Measurements from ENCODE around the gene STK32A.

STK32A gene

GRCh38 chr5:147223948-147224791 lies 10.7 kb upstream of the STK32A start:
- Histone ChIP-seq H3K4ac (ENCODE audit: low read depth in 1 of 2, low read length in 2 of 2) (no peak overlapping the region), H4K91ac (ENCODE audit: low read length) (no peak overlapping the region), H2BK5ac (ENCODE audit: low read depth, low read length, poor library complexity, severe bottlenecking) (no peak overlapping the region), H3K9me3 (ENCODE audit: control insufficient read depth, low read length) (no peaks in the 10 kb centered on the region), H2AFZ (ENCODE audit: low read depth, low read length) (no peak overlapping the region), H2BK120ac (ENCODE audit: low read depth, low read length) (no peak overlapping the region), H2BK15ac (ENCODE audit: low read depth, poor library complexity, severe bottlenecking) (no peak overlapping the region), H4K8ac (ENCODE audit: low read length) (no peak overlapping the region), H3K4me2 (ENCODE audit: low read length, poor library complexity, severe bottlenecking) (no peak overlapping the region), H3K23ac (ENCODE audit: low read length in 2 of 2) (no peak overlapping the region), H3K14ac (ENCODE audit: low read length in 2 of 2) (no peak overlapping the region), H3K36me3 (ENCODE audit: control insufficient read depth in 1 of 2, insufficient read depth in 2 of 2, low read depth in 1 of 2, low read length in 2 of 2) (no peaks in the 10 kb centered on the region), H3K79me1 (replicated peaks; ENCODE audit: low read length, poor library complexity, severe bottlenecking) (no peaks in the 10 kb centered on the region), H3K4me1 (ENCODE audit: control insufficient read depth, insufficient read depth, low read depth, low read length) (no peaks in the 10 kb centered on the region), H3K18ac (ENCODE audit: low read depth in 1 of 2, low read length in 2 of 2) (no peak overlapping the region), H3K27me3 (ENCODE audit: control insufficient read depth in 1 of 2, insufficient read depth in 1 of 2, low read length in 2 of 2) (peaks cover 0 to 4% of the 10 kb centered on the region in 2 experiments), H2AK5ac (ENCODE audit: low read length, severe bottlenecking) (no peak overlapping the region), H3K4me3 (ENCODE audit: insufficient read depth in 1 of 2, low read depth in 1 of 2, low read length in 2 of 2) (no peak overlapping the region), H2BK12ac (ENCODE audit: low read length in 2 of 2) (no peak overlapping the region), H3K27ac (ENCODE audit: low read length, poor library complexity, severe bottlenecking) (no peak overlapping the region), H3K9ac (ENCODE audit: low read length) (no peak overlapping the region)
- DNase-seq: peak; percentile 56
- 82% methylated on average over 2 of the region's 3 CpGs for WGBS

- Histone ChIP-seq H2AFZ (ENCODE audit: low read depth, low read length) (no peak overlapping the region), H4K91ac (ENCODE audit: low read length) (no peak overlapping the region), H3K4me1 (ENCODE audit: control insufficient read depth, insufficient read depth, low read depth, low read length) (no peaks in the 10 kb centered on the region), H3K23ac (ENCODE audit: low read length in 2 of 2) (no peak overlapping the region), H3K9ac (ENCODE audit: low read length) (no peak overlapping the region), H2BK12ac (ENCODE audit: low read length in 2 of 2) (no peak overlapping the region), H3K18ac (ENCODE audit: low read depth in 1 of 2, low read length in 2 of 2) (no peak overlapping the region), H3K14ac (ENCODE audit: low read length in 2 of 2) (no peak overlapping the region), H3K4me3 (ENCODE audit: insufficient read depth in 1 of 2, low read depth in 1 of 2, low read length in 2 of 2) (no peak overlapping the region), H3K27ac (ENCODE audit: low read length, poor library complexity, severe bottlenecking) (no peak overlapping the region), H2BK120ac (ENCODE audit: low read depth, low read length) (no peak overlapping the region), H4K8ac (ENCODE audit: low read length) (no peak overlapping the region), H2BK5ac (ENCODE audit: low read depth, low read length, poor library complexity, severe bottlenecking) (no peak overlapping the region), H3K27me3 (ENCODE audit: control insufficient read depth in 1 of 2, insufficient read depth in 1 of 2, low read length in 2 of 2) (peaks cover 0 to 10% of the 10 kb centered on the region in 2 experiments), H3K36me3 (ENCODE audit: control insufficient read depth in 1 of 2, insufficient read depth in 2 of 2, low read depth in 1 of 2, low read length in 2 of 2) (no peaks in the 10 kb centered on the region), H3K79me1 (replicated peaks; ENCODE audit: low read length, poor library complexity, severe bottlenecking) (no peaks in the 10 kb centered on the region), H3K4ac (ENCODE audit: low read depth in 1 of 2, low read length in 2 of 2) (no peak overlapping the region), H3K9me3 (ENCODE audit: control insufficient read depth, low read length) (no peaks in the 10 kb centered on the region), H3K4me2 (ENCODE audit: low read length, poor library complexity, severe bottlenecking) (no peak overlapping the region), H2BK15ac (ENCODE audit: low read depth, poor library complexity, severe bottlenecking) (no peak overlapping the region), H2AK5ac (ENCODE audit: low read length, severe bottlenecking) (no peak overlapping the region)
- WGBS: 85% methylated on average over 9 of the region's 9 CpGs
- DNase-seq: no peak
Observed at GRCh38 chr5:147225938-147226337, 8.9 kb upstream of the STK32A start.

- no peak overlapping the region for H3K18ac ChIP-seq (ENCODE audit: low read depth in 1 of 2, low read length in 2 of 2)
- peaks cover 0 to 10% of the 10 kb centered on the region in 2 experiments for H3K27me3 ChIP-seq (ENCODE audit: control insufficient read depth in 1 of 2, insufficient read depth in 1 of 2, low read length in 2 of 2)
- no peak overlapping the region for H3K4ac ChIP-seq (ENCODE audit: low read depth in 1 of 2, low read length in 2 of 2)
- no peak overlapping the region for H2BK15ac ChIP-seq (ENCODE audit: low read depth, poor library complexity, severe bottlenecking)
- H3K4me1 ChIP-seq (ENCODE audit: control insufficient read depth, insufficient read depth, low read depth, low read length): no peaks in the 10 kb centered on the region
- H3K4me2 ChIP-seq (ENCODE audit: low read length, poor library complexity, severe bottlenecking): no peak overlapping the region
- H4K91ac ChIP-seq (ENCODE audit: low read length): no peak overlapping the region
- H4K8ac ChIP-seq (ENCODE audit: low read length): no peak overlapping the region
- H3K9ac ChIP-seq (ENCODE audit: low read length): no peak overlapping the region
- no peaks in the 10 kb centered on the region for H3K79me1 ChIP-seq (replicated peaks; ENCODE audit: low read length, poor library complexity, severe bottlenecking)
- H2AK5ac ChIP-seq (ENCODE audit: low read length, severe bottlenecking): no peak overlapping the region
- no peaks in the 10 kb centered on the region for H3K9me3 ChIP-seq (ENCODE audit: control insufficient read depth, low read length)
- H2BK120ac ChIP-seq (ENCODE audit: low read depth, low read length): no peak overlapping the region
- WGBS: 96% methylated on average over 15 of the region's 15 CpGs
- H2BK5ac ChIP-seq (ENCODE audit: low read depth, low read length, poor library complexity, severe bottlenecking): no peak overlapping the region
- no peak overlapping the region for H3K14ac ChIP-seq (ENCODE audit: low read length in 2 of 2)
- no peak overlapping the region for H2AFZ ChIP-seq (ENCODE audit: low read depth, low read length)
- no peak overlapping the region for H3K27ac ChIP-seq (ENCODE audit: low read length, poor library complexity, severe bottlenecking)
- H3K4me3 ChIP-seq (ENCODE audit: insufficient read depth in 1 of 2, low read depth in 1 of 2, low read length in 2 of 2): no peak overlapping the region
- DNase-seq: no peak
- no peaks in the 10 kb centered on the region for H3K36me3 ChIP-seq (ENCODE audit: control insufficient read depth in 1 of 2, insufficient read depth in 2 of 2, low read depth in 1 of 2, low read length in 2 of 2)
- no peak overlapping the region for H3K23ac ChIP-seq (ENCODE audit: low read length in 2 of 2)
- H2BK12ac ChIP-seq (ENCODE audit: low read length in 2 of 2): no peak overlapping the region
Observed at GRCh38 chr5:147226512-147226911, 8.3 kb upstream of the STK32A start.

- Histone ChIP-seq H3K4me3 (ENCODE audit: insufficient read depth in 1 of 2, low read depth in 1 of 2, low read length in 2 of 2) (peak overlapping the region; percentile 69 to 80), H4K8ac (ENCODE audit: low read length) (no peak overlapping the region), H3K9ac (ENCODE audit: low read length) (peak overlapping the region; percentile 70), H3K18ac (ENCODE audit: low read depth in 1 of 2, low read length in 2 of 2) (no peak overlapping the region), H2BK5ac (ENCODE audit: low read depth, low read length, poor library complexity, severe bottlenecking) (no peak overlapping the region), H2BK120ac (ENCODE audit: low read depth, low read length) (no peak overlapping the region), H3K27ac (ENCODE audit: low read length, poor library complexity, severe bottlenecking) (no peak overlapping the region), H3K36me3 (ENCODE audit: control insufficient read depth in 1 of 2, insufficient read depth in 2 of 2, low read depth in 1 of 2, low read length in 2 of 2) (no peaks in the 10 kb centered on the region), H3K23ac (ENCODE audit: low read length in 2 of 2) (no peak overlapping the region), H2BK15ac (ENCODE audit: low read depth, poor library complexity, severe bottlenecking) (peak overlapping the region; percentile 54), H3K4me2 (ENCODE audit: low read length, poor library complexity, severe bottlenecking) (peak overlapping the region; percentile 99), H3K4ac (ENCODE audit: low read depth in 1 of 2, low read length in 2 of 2) (no peak overlapping the region), H3K14ac (ENCODE audit: low read length in 2 of 2) (peak overlapping the region in 1 of 2 experiments; percentile 67), H3K9me3 (ENCODE audit: control insufficient read depth, low read length) (no peaks in the 10 kb centered on the region), H2AFZ (ENCODE audit: low read depth, low read length) (peak overlapping the region; percentile 43), H2BK12ac (ENCODE audit: low read length in 2 of 2) (peak overlapping the region in 1 of 2 experiments; percentile 18), H3K79me1 (replicated peaks; ENCODE audit: low read length, poor library complexity, severe bottlenecking) (no peaks in the 10 kb centered on the region), H2AK5ac (ENCODE audit: low read length, severe bottlenecking) (no peak overlapping the region), H3K4me1 (ENCODE audit: control insufficient read depth, insufficient read depth, low read depth, low read length) (peaks cover 4% of the 10 kb centered on the region), H3K27me3 (ENCODE audit: control insufficient read depth in 1 of 2, insufficient read depth in 1 of 2, low read length in 2 of 2) (peaks cover 28 to 32% of the 10 kb centered on the region in 2 experiments), H4K91ac (ENCODE audit: low read length) (no peak overlapping the region)
- no peak for DNase-seq
- WGBS: 3% methylated on average over 18 of the region's 32 CpGs
Observed at GRCh38 chr5:147234239-147234824, 494 bp upstream of the STK32A start.
